Activated T-cell treated with anti-CD3 and anti-CD28 coated beads, Interleukin-2, amount 50 U/mL, for 1 hour (primary cell): Measurements from ENCODE around the gene WDR64.
"Not testable (repeated sequence)": the region's sequence is repeated elsewhere in the genome, so short reads cannot be mapped to it uniquely, and the experiment has no call there.

Experiments used
- DNase-seq: peaks from one replicate; pipeline ENCODE4 v3.0.0-alpha.2; 2020

Gene WDR64

GRCh38 chr1:241660424-241660972 is 8.4 kb downstream of the WDR64 start:
- DNase-seq: no peak

GRCh38 chr1:241666419-241666818 is 14.3 kb downstream of the WDR64 start:
- DNase-seq: no peak

- no peak for DNase-seq
Measured at GRCh38 chr1:241672301-241672700, 20.2 kb downstream of the WDR64 start.

GRCh38 chr1:241674805-241675384 is 22.8 kb downstream of the WDR64 start:
- no peak for DNase-seq

GRCh38 chr1:241675983-241676382 is 23.9 kb downstream of the WDR64 start:
- DNase-seq: no peak

GRCh38 chr1:241677201-241677600 is 25.1 kb downstream of the WDR64 start:
- DNase-seq: no peak

GRCh38 chr1:241678536-241678935 is 26.5 kb downstream of the WDR64 start:
- DNase-seq: no peak

- DNase-seq: no peak
Measured at GRCh38 chr1:241679404-241679803, 27.3 kb downstream of the WDR64 start.

- no peak for DNase-seq
Measured at GRCh38 chr1:241679961-241680360, 27.9 kb downstream of the WDR64 start.

- not testable (repeated sequence) for DNase-seq
Measured at GRCh38 chr1:241681861-241682448, 29.9 kb downstream of the WDR64 start.

- DNase-seq: no peak
Measured at GRCh38 chr1:241682921-241683320, 30.8 kb downstream of the WDR64 start.

GRCh38 chr1:241684108-241684507 is 32.0 kb downstream of the WDR64 start:
- no peak for DNase-seq

- no peak for DNase-seq
Measured at GRCh38 chr1:241688940-241689368, 36.9 kb downstream of the WDR64 start.

- no peak for DNase-seq
Measured at GRCh38 chr1:241695246-241696171, 43.4 kb downstream of the WDR64 start.

GRCh38 chr1:241696172-241696814 is 44.2 kb downstream of the WDR64 start:
- DNase-seq: no peak

- no peak for DNase-seq
Measured at GRCh38 chr1:241696815-241697639, 44.9 kb downstream of the WDR64 start.

GRCh38 chr1:241697640-241698018 is 45.5 kb downstream of the WDR64 start:
- DNase-seq: no peak

GRCh38 chr1:241698177-241698576 is 46.1 kb downstream of the WDR64 start:
- DNase-seq: no peak

GRCh38 chr1:241701483-241702295 is 49.6 kb downstream of the WDR64 start:
- DNase-seq: no peak

GRCh38 chr1:241702442-241703373 is 50.6 kb downstream of the WDR64 start:
- no peak for DNase-seq
